ENCODE results near the gene TSSC4.

TSSC4 gene

DNA sequence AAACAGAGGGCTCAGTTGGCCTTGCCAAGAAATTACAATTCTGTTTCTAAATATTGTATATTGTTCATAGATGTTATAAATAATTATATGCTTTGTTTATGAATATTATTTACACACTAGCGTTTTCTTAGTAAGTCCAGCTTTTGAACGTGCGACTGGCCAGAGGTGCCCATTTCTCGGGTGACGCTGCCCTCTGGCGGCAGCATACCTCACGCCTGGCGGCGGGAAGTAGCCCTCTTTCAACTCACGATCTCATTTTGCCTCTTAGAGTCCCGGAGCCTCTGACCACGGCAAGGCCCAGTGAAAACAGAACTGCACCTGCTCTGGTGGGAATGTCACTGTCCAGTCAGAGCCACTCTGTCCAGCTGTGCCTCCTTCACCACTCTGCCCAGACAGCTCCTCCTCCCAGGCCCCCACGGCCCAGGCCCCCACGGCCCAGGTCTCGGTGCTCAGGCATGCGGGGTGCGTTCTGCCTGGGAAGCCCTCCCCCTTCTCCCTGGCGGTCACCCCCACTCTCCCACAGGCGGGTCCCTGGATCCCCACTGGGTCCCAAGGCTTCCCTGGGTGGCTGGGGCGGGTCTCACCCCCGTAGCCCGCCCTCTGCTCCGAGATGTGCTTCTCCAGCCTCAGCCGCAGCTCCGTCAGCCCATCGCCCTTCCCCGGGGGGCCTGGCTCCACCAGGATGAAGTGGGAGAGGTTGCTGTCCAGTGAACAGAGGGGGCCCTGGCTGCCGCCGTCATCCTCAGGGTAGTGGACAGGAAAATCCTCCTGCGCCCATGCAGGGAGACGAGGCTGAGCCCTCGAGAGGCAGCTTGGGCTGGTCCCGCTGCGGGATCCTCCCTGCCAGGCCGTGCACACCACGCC lies 19.3 kb downstream of the TSSC4 start:
- DNase-seq, result no peak

GRCh38 chr11:2420502-2421225 lies 20.1 kb downstream of the TSSC4 start:
- DNase-seq, result peak; percentile 56

GRCh38 chr11:2421226-2421994 lies 20.9 kb downstream of the TSSC4 start:
- no peak for DNase-seq

GRCh38 chr11:2421996-2422395 lies 21.4 kb downstream of the TSSC4 start:
- DNase-seq, result no peak

DNA sequence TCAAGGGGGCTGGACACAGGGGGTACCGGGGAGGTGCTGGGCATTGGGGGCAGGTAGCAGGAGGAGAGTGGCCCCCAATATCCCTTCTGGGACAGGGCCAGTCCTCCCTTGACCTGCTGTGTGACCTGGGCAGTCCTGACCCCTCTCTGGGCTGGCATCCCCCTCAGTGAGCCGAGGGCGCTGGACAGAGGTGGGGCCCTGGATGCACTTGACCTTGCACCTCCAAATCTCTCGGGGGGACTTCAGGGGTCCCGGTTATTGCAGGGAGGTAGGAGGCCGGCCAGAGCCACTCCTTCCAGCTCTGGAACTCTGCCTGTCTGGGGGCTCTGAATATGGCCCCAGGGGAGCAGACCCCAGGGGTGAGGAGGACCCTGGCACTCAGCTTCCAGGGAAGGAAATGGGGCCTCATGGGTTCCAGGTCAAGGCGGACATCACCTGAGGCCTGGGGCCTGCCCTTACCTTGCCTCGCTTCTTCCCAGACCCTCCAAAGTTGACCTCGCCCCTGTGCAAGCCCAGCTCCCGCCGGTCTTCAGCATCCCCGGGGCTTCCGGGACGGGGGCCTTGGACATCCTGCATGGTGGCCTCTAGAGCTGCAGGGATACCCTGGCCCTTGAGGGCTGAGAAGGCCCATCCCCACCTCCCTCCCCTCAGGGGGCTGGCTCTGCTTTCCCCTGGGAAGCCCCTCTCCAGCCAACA lies 22.1 kb downstream of the TSSC4 start:
- no peak for DNase-seq

DNA sequence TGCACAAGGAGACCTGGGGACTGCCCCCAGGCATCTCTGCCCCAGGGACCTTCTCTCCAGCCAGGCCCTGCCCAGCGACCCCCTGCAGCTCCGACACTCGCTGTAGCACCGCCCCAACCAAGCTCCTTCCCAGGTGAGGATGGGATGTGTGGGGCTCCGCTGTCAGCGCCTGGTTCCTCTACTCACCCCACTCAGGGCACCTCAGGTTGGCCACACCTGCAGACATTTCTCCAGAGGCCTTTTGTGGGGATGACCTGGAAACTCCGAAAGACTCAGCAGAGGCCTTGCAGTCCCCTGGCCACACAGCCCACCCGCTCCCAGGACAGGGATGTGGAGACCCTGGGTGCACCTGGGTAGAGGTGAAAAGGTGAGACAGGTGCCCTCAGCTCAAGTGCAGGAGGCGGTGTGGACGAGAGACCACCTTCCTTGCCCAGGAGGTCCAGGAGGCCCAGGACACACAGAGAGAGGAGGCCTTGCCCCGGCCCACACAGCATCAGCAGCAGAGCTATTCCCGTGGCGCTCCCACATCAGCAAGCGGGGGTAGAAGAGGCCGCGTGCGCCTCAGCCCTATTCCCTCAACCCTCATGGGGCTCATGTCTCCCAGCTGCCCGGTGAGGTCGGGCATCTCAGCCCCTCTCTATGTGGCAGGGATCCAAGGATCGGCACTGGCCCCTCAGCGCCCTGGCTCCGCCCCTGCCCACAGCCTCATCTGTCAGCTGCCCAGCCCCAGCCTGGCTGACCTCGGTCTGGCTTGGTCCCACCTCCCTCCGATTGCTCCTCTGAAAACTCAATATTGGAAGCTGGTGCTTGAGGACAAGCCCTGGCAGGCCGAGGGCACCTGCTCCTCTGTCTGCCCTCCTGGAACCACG lies 22.8 kb downstream of the TSSC4 start:
- no peak for DNase-seq

GRCh38 chr11:2424811-2425495 lies 24.4 kb downstream of the TSSC4 start:
- DNase-seq, result no peak

- no peak for DNase-seq
Measured at GRCh38 chr11:2425506-2425905, 25.0 kb downstream of the TSSC4 start.

- DNase-seq, result no peak
Measured at GRCh38 chr11:2426221-2426620, 25.7 kb downstream of the TSSC4 start.

GRCh38 chr11:2426826-2427521 lies 26.4 kb downstream of the TSSC4 start:
- DNase-seq, result no peak

DNA sequence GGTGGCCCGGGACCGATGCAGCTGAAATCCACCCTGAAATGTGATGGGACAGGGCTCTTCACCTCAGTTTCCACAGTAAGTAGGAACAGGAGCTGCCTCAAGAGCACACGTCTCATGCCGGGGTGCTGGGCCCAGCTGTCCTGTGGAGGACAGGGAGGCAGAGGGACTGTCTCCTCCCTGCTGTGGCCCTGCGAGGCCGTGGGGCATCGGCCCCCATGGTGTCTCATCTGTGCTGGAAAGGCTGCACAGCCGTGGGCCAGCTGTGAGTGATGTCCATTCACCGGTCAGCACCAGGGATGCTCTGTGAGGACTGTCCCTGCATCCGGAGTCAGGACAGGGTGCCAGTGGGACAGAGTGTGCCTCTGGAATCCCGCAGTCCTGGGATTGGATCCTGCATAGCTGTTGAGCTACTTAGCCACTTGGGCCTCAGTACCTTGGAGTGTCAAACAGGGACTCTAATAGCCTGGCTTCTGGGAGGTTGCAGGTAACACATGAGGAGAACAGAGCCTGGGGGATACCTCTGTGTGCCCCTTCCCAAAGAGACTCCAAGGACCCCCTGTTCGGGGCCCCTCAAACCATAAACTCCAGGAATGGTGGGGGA lies 27.3 kb downstream of the TSSC4 start:
- no peak for DNase-seq

DNA sequence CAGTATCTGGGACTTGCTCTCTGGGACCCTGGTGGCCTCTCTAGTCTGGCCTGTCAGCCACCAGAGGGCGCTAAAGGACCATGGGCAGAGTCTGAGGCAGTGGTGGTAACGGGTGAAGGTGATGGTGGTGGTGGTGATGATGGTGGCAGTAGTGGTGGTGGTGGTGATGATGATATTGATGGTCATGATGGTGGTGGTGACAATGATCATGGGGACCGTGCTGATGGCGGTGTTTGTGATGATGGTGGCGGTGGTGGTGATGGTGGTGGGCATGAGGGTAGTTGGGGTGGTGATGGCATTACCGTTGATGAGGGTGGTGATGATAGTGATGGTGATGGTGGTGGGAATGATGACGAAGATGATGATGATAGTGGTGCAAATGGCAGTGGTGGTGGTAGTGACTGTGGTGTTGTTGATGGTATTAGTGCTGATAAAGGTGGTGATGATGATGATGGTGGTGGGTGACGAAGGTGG lies 27.8 kb downstream of the TSSC4 start:
- no peak for DNase-seq

- no peak for DNase-seq
Measured at GRCh38 chr11:2431395-2431794, 30.8 kb downstream of the TSSC4 start.

- DNase-seq, result no peak
Measured at GRCh38 chr11:2432171-2432621, 31.6 kb downstream of the TSSC4 start.

DNA sequence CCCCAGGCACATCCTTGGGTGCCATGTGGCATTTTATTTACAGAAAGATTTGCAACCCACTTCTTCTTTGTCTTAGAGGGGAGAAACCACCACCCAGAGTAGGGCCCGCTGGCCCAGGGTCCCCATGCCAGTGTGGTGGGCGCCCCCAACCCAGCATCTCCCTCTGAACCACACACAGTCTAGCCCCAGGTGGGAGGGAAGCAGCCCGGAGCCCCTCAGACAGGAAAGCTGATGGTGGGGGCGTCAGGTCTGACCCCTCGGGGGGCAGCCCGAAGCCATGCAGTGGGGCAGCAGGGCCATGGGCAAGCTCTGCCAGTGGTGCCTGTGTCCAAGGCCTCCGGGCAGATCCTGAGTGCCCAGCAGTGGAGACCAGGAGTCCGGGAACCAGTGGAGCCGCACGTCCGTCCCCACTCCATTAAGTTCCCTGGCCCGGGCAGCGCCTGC lies 32.1 kb downstream of the TSSC4 start:
- no peak for DNase-seq

DNA sequence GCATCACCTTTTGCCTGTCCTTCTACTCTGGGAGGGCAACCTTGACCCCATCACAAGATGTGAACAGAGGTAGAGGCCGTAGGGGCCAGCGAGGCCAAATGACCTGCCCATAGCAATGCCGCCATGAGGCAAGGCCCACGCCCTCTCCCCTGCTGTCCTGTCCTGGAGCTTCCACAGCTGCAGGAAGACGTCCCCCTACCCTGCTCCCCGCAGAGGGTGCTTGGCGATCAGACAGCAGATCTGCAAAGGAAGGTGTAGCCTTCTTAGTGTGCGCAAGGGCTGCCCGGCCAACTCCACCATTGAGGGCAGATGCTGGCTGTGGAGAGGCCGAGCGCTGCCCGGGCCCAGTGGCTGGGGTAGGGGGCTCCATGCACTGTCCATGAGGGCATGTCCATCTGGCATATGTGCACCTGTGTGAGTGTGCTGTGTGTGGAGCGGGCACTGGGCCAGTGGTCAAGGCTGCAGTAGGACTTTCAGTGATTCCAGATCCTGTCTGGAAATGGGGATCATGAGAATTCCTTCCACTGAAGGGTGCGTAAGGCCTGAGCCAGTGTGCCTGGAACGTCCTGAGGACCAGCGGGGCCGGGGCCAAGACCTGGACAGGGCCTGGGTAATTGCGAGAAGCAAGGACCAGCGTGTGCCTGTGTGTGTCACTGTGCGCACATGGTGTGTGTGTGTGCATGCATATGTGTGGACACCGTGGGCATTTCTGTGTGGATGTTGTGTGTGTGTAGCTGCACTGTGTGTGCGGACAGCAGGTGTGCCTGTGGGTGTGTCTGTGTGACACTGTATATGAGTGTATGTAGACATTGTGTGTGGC lies 32.8 kb downstream of the TSSC4 start:
- no peak for DNase-seq

DNA sequence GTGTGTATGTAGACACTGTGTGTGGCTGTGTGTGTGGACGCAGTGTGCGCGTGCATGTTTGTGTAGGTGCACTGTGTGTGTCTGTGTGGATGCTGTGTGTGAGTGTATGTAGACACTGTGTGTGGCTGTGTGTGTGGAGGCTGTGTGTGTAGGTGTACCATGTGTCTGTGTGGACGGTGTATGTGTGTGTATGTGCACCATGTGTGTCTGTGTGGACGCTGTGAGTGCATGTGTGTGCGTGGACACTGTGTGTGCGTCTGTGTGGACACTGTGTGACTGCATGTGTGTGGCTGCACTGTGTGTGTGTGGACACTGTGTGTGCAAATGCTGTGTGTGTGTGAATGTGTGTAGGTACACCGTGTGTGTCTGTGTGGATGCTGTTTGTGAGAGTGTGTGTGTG lies 33.5 kb downstream of the TSSC4 start:
- no peak for DNase-seq

- DNase-seq, result no peak
Measured at GRCh38 chr11:2434506-2435255, 34.1 kb downstream of the TSSC4 start.
